ENCODE data around the gene ARHGEF19. TPM values are rescaled to one million over a fixed set of nuclear protein-coding genes. Genes with fewer than 3 reads are reported as not detected.

ARHGEF19 gene
- total and polyA plus RNA-seq, 9 of the 15 experiments (the other 6 are each of a cell fraction or from before 2014, with no cell fraction given) = 0.73 to 21.0 (median 5.2) TPM

DNA sequence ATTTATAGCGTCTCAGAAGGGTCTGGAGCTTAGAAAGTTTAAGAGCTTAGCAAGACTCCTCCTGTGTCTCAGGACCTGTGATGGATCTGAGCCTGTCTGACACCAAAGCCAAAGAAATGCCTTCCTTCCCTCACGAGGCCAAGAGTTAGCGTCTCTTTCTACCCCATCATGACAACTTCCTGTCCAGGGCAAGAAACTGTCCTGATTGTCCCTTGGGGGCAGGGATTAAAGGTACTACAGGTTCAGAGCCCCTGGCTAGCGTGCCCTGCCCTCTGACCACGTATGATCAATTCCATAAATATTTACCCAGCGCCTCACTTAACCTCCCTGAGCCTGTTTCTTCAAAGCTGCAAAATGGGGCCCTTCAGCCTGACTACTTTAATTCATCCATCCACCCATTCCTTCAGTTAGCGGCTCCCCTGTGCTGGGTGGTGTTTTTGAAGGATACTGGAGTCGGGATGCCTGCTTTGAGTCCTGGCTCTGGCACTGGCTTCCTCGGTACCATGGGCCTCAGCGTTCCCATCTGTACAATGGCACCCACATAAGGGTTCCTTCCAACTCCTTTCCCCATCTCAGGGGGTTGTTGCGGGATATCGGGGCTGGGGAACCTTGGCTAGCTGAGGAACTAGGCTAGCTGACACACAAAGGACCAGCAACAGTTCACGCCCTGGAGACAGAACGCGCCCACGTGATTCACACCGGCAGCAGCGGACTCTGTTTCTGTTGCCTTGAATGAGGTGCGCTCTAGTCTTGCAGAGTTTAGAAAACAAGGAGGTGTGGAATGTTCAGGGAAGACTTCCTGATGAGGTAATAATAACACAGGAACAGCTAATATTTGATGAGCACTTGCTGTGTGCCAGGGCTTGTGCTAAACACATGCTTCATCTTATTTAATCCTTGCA is 33.6 kb downstream of the ARHGEF19 start:
- POLR2A ChIA-PET = interaction anchor here (1.3 kb wide), 1 partner anchor 10 kb away, joined by 3 read pairs; no protein-coding TSS in a partner anchor
- no peaks in the 10 kb centered on the region for H3K36me3 ChIP-seq (ENCODE audit: control insufficient read depth, insufficient read depth, low read length)
- CTCF ChIA-PET (ENCODE audit: low intra/inter-chr PET ratio) = interaction anchor here (1.0 kb wide), 1 partner anchor 16 kb away, joined by 6 read pairs; no protein-coding TSS in a partner anchor
- no peaks in the 10 kb centered on the region for H3K79me2 ChIP-seq (ENCODE audit: control insufficient read depth, insufficient read depth, low read length)
- peak overlapping the region; percentile 25; the same call in 1 of the 2 replicates for H2AFZ ChIP-seq (ENCODE audit: low read depth, low read length)
- ATAC-seq = no peak
- 67% methylated on average over 19 of the region's 19 CpGs for WGBS (ENCODE audit: insufficient coverage, low coverage, missing lambda C conversion rate)
- H3K4me3 ChIP-seq = no peak overlapping the region
- BruUV-seq (replicated peaks) = no TSS peak
- FAIRE-seq = peak; percentile 69
- in situ Hi-C loops (cut with MboI) (no loop called here), intact Hi-C loops (cut with micrococcal nuclease) (loop anchor here (5.0 kb wide), 1 partner anchor 37 kb away; no protein-coding TSS in a partner anchor)
- H3K27me3 ChIP-seq (ENCODE audit: control insufficient read depth in 2 of 2, insufficient read depth in 2 of 2, low read length in 2 of 2) = no peaks in the 10 kb centered on the region
- H3K9me1 ChIP-seq (ENCODE audit: control insufficient read depth, insufficient read depth, low read length) = no peaks in the 10 kb centered on the region
- DNase-seq (ENCODE audit: extremely low read depth in 1 of 4, low spot score in 3 of 4) = no peak
- no peaks in the 10 kb centered on the region for H3K9me3 ChIP-seq (replicated peaks; ENCODE audit: control insufficient read depth, insufficient read depth, low read depth, low read length)
- peaks cover 12 to 39% of the 10 kb centered on the region in 2 experiments for H3K4me1 ChIP-seq (replicated peaks in 1 of 2; ENCODE audit: control insufficient read depth in 2 of 2, insufficient read depth in 2 of 2, low read length in 2 of 2)
- no peaks in the 10 kb centered on the region for H4K20me1 ChIP-seq (replicated peaks; ENCODE audit: control insufficient read depth, insufficient read depth, low read length)
- H3K27ac ChIP-seq (ENCODE audit: extremely low read depth, low read depth, low read length) = no peak overlapping the region
- TF ChIP-seq PTBP1 (IDR thresholded peaks at IDR 0.05; ENCODE audit: low read depth, low read length) = 0 out of 2 replicates have a peak, but pooled peaks have one; percentile 43
- peak; percentile 64; the same call in 1 of the 2 replicates for TF ChIP-seq HDAC2 (IDR thresholded peaks at IDR 0.05)
- TF ChIP-seq RBM25 (IDR thresholded peaks at IDR 0.05; ENCODE audit: low read depth, low read length, severe bottlenecking) = peak; percentile 89
- peak; percentile 93 for TF ChIP-seq BCOR (IDR thresholded peaks at IDR 0.05)
- no peak for TF ChIP-seq POU5F1 (IDR thresholded peaks at IDR 0.05; ENCODE audit: borderline replicate concordance, low read depth, low read length, partially characterized antibody)
- TF ChIP-seq, protein P1, sequence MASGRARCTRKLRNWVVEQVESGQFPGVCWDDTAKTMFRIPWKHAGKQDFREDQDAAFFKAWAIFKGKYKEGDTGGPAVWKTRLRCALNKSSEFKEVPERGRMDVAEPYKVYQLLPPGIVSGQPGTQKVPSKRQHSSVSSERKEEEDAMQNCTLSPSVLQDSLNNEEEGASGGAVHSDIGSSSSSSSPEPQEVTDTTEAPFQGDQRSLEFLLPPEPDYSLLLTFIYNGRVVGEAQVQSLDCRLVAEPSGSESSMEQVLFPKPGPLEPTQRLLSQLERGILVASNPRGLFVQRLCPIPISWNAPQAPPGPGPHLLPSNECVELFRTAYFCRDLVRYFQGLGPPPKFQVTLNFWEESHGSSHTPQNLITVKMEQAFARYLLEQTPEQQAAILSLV (tag; IDR thresholded peaks at IDR 0.05) = no peak
- TF ChIP-seq ZSCAN32 (CRISPR knock-in tag; IDR thresholded peaks at IDR 0.05) = no peak
- peak in 1 of 2 experiments; percentile 38; a peak in 1 of 4 replicates for TF ChIP-seq RCOR1 (IDR thresholded peaks at IDR 0.05; ENCODE audit: borderline replicate concordance in 1 of 2, low read depth in 2 of 2, low read length in 2 of 2)
- TF ChIP-seq KDM1A (IDR thresholded peaks at IDR 0.05) = peak; percentile 75 to 81
- TF ChIP-seq ADNP (tag; IDR thresholded peaks at IDR 0.05) = 0 out of 2 replicates have a peak, but pooled peaks have one; percentile 35
- TF ChIP-seq NFATC3 (IDR thresholded peaks at IDR 0.05) = no peak
- TF ChIP-seq SMARCA5 (IDR thresholded peaks at IDR 0.05) = 0 out of 2 replicates have a peak, but pooled peaks have one; percentile 38
- peak overlapping the region in 1 of 2 experiments; percentile 3; a peak in 1 of 4 replicates for H3K9ac ChIP-seq (ENCODE audit: insufficient read depth in 1 of 2, low read depth in 2 of 2, low read length in 2 of 2)
- H3K4me2 ChIP-seq (ENCODE audit: insufficient read depth, low read length) = no peak overlapping the region

All from K562 (cell line).